Fibroblast of pulmonary artery (primary cell): ENCODE data around the gene KCNF1.

Source experiments
- DNase-seq: peaks from one replicate; pipeline ENCODE4 v3.0.0-alpha.2; 2010; ENCODE audit warnings: low read depth
- H3K4me3 ChIP-seq: replicated peaks from 2 replicates; pipeline ENCODE4 v1.5.1; 2011; ENCODE audit warnings: low read depth, mild to moderate bottlenecking, control low read depth, low read length, moderate library complexity
- TF ChIP-seq, protein P1 (sequence below): IDR thresholded peaks from 2 replicates; pipeline ENCODE4 v1.5.1; 2011; ENCODE audit warnings: mild to moderate bottlenecking, control low read depth, low read length, inconsistent platforms; ENCODE audit errors: missing control alignments

Gene KCNF1

DNA sequence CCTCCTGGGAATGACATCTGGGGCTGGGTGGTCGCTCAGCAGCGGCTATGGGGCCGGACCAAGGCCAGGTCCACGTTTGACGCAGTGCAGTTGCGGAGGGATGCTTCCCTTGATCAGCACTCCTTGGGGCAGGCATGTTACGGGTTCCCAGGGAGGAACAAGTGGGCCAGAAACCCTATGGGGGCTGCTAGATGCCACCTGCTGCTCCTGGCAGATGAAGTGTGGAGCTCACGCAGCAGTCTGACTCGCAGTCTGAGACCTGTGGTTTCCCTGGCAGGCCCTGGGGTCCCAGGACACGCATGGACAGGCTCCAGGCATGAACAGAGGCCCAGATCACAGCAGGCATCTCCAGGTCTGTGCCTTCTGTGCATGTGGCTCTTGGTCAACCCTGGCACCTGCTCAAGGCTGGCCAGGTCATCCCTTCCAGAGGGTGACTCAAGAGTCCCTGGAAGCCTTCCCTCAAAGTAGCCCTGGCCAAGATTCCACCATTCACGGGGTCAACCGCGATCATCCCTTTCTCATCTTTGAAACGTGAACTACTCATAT is 20.0 kb downstream of the KCNF1 start:
- TF ChIP-seq, protein P1, sequence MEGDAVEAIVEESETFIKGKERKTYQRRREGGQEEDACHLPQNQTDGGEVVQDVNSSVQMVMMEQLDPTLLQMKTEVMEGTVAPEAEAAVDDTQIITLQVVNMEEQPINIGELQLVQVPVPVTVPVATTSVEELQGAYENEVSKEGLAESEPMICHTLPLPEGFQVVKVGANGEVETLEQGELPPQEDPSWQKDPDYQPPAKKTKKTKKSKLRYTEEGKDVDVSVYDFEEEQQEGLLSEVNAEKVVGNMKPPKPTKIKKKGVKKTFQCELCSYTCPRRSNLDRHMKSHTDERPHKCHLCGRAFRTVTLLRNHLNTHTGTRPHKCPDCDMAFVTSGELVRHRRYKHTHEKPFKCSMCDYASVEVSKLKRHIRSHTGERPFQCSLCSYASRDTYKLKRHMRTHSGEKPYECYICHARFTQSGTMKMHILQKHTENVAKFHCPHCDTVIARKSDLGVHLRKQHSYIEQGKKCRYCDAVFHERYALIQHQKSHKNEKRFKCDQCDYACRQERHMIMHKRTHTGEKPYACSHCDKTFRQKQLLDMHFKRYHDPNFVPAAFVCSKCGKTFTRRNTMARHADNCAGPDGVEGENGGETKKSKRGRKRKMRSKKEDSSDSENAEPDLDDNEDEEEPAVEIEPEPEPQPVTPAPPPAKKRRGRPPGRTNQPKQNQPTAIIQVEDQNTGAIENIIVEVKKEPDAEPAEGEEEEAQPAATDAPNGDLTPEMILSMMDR = no peak
- peak; percentile 18 for DNase-seq
- H3K4me3 ChIP-seq = no peak overlapping the region

- no peak overlapping the region for H3K4me3 ChIP-seq
- DNase-seq = peak; percentile 35
- TF ChIP-seq, protein P1 = no peak
Observed at GRCh38 chr2:10932345-10933151, 20.8 kb downstream of the KCNF1 start.

GRCh38 chr2:10933700-10934225 is 22.0 kb downstream of the KCNF1 start:
- TF ChIP-seq, protein P1 = no peak
- H3K4me3 ChIP-seq = no peak overlapping the region
- DNase-seq = no peak

- H3K4me3 ChIP-seq = no peak overlapping the region
- DNase-seq = no peak
- TF ChIP-seq, protein P1 = no peak
Observed at GRCh38 chr2:10934308-10934978, 22.7 kb downstream of the KCNF1 start.

GRCh38 chr2:10934979-10935350 is 23.2 kb downstream of the KCNF1 start:
- DNase-seq = no peak
- TF ChIP-seq, protein P1 = no peak
- no peak overlapping the region for H3K4me3 ChIP-seq

GRCh38 chr2:10935366-10935918 is 23.7 kb downstream of the KCNF1 start:
- no peak for DNase-seq
- TF ChIP-seq, protein P1 = no peak
- no peak overlapping the region for H3K4me3 ChIP-seq
